Breast epithelium (tissue), 3 donors: ENCODE results near the gene LYPD3.

Source experiments
- POLR2A ChIP-seq: fragments of 450-650 bp; IDR thresholded peaks from one replicate; pipeline ENCODE4 v1.6.1; 2016; ENCODE audit warnings: antibody characterized with exemption, mild to moderate bottlenecking, moderate library complexity
- POLR2AphosphoS5 ChIP-seq, 3 donors: sonication (generic); formaldehyde crosslinking; IDR thresholded peaks; one replicate each; pipeline ENCODE4 v1.6.1; 2017; ENCODE audit warnings: antibody characterized with exemption in 3 of 3
- TF ChIP-seq, protein P1 (sequence below), 3 donors: fragments of 450-650 bp; IDR thresholded peaks; one replicate each; pipeline ENCODE4 v1.5.1; 2016 to 2017; ENCODE audit warnings: antibody characterized with exemption in 3 of 3, mild to moderate bottlenecking in 3 of 3, moderate library complexity in 3 of 3

DNA sequence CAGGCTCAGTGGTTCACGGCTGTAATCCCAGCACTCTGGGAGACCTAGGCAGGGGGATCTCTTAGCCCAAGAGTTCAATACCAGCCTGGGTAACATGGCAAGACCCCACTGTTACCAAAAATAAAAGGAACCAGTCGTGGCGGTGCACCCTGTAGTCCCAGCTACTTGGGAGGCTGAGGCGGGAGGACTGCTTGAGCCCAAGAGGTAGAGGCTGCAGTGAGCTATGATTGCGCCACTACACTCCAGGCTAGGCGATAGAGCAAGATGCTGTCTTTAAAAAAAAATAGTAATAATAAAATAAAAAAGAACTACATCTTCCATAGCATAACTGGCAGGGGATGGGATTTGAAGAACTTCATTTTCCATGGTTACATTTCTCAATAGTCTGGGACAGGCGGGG, 3.0 kb downstream of the LYPD3 start:
- TF ChIP-seq, protein P1, sequence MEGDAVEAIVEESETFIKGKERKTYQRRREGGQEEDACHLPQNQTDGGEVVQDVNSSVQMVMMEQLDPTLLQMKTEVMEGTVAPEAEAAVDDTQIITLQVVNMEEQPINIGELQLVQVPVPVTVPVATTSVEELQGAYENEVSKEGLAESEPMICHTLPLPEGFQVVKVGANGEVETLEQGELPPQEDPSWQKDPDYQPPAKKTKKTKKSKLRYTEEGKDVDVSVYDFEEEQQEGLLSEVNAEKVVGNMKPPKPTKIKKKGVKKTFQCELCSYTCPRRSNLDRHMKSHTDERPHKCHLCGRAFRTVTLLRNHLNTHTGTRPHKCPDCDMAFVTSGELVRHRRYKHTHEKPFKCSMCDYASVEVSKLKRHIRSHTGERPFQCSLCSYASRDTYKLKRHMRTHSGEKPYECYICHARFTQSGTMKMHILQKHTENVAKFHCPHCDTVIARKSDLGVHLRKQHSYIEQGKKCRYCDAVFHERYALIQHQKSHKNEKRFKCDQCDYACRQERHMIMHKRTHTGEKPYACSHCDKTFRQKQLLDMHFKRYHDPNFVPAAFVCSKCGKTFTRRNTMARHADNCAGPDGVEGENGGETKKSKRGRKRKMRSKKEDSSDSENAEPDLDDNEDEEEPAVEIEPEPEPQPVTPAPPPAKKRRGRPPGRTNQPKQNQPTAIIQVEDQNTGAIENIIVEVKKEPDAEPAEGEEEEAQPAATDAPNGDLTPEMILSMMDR (IDR thresholded peaks at IDR 0.05) = no peak
- TF ChIP-seq POLR2AphosphoS5 (IDR thresholded peaks at IDR 0.05) (no peak), POLR2A (no peak)
